ENCODE data around the gene CCDC83.

DNA sequence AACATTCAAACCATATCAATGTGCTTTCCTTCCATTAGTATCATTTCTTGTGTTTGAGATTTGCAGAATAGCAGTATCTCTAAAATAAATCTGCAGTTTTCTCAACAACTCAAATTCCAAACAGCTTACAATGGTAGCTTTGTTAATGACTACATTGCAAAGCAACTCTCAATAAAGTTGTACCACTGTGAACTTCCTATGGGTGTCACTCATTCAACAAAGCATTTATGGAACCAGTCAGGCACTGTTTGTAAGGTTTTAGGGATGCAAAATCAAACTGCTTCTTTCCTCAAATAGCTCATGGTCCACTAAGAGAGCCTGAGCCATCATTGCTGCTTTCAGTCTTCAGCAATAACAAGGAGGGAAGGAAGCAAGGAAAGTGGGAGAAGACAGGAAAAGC, 91.0 kb downstream of the CCDC83 start:
- no peak for TF ChIP-seq POLR2AphosphoS5 (IDR thresholded peaks at IDR 0.05)
- TF ChIP-seq, protein P1, sequence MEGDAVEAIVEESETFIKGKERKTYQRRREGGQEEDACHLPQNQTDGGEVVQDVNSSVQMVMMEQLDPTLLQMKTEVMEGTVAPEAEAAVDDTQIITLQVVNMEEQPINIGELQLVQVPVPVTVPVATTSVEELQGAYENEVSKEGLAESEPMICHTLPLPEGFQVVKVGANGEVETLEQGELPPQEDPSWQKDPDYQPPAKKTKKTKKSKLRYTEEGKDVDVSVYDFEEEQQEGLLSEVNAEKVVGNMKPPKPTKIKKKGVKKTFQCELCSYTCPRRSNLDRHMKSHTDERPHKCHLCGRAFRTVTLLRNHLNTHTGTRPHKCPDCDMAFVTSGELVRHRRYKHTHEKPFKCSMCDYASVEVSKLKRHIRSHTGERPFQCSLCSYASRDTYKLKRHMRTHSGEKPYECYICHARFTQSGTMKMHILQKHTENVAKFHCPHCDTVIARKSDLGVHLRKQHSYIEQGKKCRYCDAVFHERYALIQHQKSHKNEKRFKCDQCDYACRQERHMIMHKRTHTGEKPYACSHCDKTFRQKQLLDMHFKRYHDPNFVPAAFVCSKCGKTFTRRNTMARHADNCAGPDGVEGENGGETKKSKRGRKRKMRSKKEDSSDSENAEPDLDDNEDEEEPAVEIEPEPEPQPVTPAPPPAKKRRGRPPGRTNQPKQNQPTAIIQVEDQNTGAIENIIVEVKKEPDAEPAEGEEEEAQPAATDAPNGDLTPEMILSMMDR (IDR thresholded peaks at IDR 0.05) = no peak
